Suprapubic skin (tissue), 4 donors: ENCODE results near the gene KIAA1217.

ENCODE experiments used
- CTCF ChIP-seq, 2 donors: fragments of 200-600 bp in 1 of 2; fragments of 450-650 bp in 1 of 2; sonication (generic) in 1 of 2; IDR thresholded peaks; one replicate each; pipeline ENCODE4 v1.5.1; 2016 to 2019; ENCODE audit warnings: antibody characterized with exemption in 2 of 2, mild to moderate bottlenecking in 1 of 2, moderate library complexity in 1 of 2
- POLR2A ChIP-seq, 2 donors: fragments of 450-650 bp; IDR thresholded peaks; one replicate each; pipeline ENCODE4 v1.6.1; 2017; ENCODE audit warnings: antibody characterized with exemption in 2 of 2, mild to moderate bottlenecking in 2 of 2, moderate library complexity in 2 of 2
- POLR2AphosphoS5 ChIP-seq, 3 donors: sonication (generic); formaldehyde crosslinking; IDR thresholded peaks; one replicate each; pipeline ENCODE4 v1.6.1; 2017; ENCODE audit warnings: antibody characterized with exemption in 3 of 3

GRCh38 chr10:24477915-24478314 lies 269.0 kb downstream of the KIAA1217 start:
- TF ChIP-seq CTCF (IDR thresholded peaks at IDR 0.05) (no peak), POLR2AphosphoS5 (IDR thresholded peaks at IDR 0.05) (no peak), POLR2A (IDR thresholded peaks at IDR 0.05) (no peak)
